Measurements from ENCODE around the gene HNF1B. TPM values are rescaled to one million over a fixed set of nuclear protein-coding genes. Genes with fewer than 3 reads are reported as not detected.

The HNF1B gene
- polyA plus RNA-seq, 1 of the 3 experiments (the other 2 are of a cell fraction), result not detected

DNA sequence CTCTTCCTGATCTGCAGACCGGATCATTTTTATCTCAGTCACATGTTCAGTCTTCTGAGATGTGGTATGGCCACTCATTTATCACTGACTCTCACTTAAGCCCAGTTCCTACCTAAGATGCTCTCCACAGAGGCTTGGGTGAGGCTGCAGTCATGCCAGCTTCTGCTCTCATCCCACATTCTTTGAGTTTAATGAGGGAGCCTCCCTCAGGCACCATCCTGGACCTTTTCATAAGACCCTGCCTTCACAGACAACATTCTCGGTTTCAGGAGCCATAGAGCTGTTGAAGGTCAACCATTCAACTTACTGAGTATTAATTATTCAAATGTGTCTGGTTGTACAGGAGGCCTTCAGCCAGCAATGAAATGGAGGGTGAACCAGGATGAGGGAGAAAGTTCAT lies 23.6 kb upstream of the HNF1B start:
- no peaks in the 10 kb centered on the region for H4K20me1 ChIP-seq (ENCODE audit: insufficient read depth)
- no peaks in the 10 kb centered on the region for H3K9me2 ChIP-seq
- H3K27ac ChIP-seq (ENCODE audit: low read depth in 2 of 2, low read length in 1 of 2), result no peak overlapping the region
- H3K4me3 ChIP-seq (ENCODE audit: low read depth in 2 of 2, low read length in 1 of 2), result no peak overlapping the region
- no peak for DNase-seq
- no peaks in the 10 kb centered on the region for H3K36me3 ChIP-seq (replicated peaks in 1 of 2; ENCODE audit: control insufficient read depth in 1 of 2, insufficient read depth in 2 of 2, low read length in 1 of 2)
- H3K9me3 ChIP-seq, result no peaks in the 10 kb centered on the region
- H2AFZ ChIP-seq (ENCODE audit: low read depth), result no peak overlapping the region
- no peak overlapping the region for H3K4me2 ChIP-seq
- H3K9ac ChIP-seq, result no peak overlapping the region
- 35% methylated on average over 2 of the region's 2 CpGs for WGBS (ENCODE audit: low lambda C conversion rate)
- no peaks in the 10 kb centered on the region for H3F3A ChIP-seq (replicated peaks; ENCODE audit: insufficient read depth)
- ChIA-PET CTCF (no interaction called here), POLR2A (no interaction called here)
- H3K27me3 ChIP-seq (ENCODE audit: insufficient read depth), result 0 out of 2 replicates have a peak, but pooled peaks cover 7% of the 10 kb centered on the region
- no peaks in the 10 kb centered on the region for H3K79me2 ChIP-seq (ENCODE audit: insufficient read depth)
- TF ChIP-seq, protein P1, sequence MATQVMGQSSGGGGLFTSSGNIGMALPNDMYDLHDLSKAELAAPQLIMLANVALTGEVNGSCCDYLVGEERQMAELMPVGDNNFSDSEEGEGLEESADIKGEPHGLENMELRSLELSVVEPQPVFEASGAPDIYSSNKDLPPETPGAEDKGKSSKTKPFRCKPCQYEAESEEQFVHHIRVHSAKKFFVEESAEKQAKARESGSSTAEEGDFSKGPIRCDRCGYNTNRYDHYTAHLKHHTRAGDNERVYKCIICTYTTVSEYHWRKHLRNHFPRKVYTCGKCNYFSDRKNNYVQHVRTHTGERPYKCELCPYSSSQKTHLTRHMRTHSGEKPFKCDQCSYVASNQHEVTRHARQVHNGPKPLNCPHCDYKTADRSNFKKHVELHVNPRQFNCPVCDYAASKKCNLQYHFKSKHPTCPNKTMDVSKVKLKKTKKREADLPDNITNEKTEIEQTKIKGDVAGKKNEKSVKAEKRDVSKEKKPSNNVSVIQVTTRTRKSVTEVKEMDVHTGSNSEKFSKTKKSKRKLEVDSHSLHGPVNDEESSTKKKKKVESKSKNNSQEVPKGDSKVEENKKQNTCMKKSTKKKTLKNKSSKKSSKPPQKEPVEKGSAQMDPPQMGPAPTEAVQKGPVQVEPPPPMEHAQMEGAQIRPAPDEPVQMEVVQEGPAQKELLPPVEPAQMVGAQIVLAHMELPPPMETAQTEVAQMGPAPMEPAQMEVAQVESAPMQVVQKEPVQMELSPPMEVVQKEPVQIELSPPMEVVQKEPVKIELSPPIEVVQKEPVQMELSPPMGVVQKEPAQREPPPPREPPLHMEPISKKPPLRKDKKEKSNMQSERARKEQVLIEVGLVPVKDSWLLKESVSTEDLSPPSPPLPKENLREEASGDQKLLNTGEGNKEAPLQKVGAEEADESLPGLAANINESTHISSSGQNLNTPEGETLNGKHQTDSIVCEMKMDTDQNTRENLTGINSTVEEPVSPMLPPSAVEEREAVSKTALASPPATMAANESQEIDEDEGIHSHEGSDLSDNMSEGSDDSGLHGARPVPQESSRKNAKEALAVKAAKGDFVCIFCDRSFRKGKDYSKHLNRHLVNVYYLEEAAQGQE (IDR thresholded peaks at IDR 0.05; ENCODE audit: low read depth, low read length), result no peak
- TF ChIP-seq, protein P2, sequence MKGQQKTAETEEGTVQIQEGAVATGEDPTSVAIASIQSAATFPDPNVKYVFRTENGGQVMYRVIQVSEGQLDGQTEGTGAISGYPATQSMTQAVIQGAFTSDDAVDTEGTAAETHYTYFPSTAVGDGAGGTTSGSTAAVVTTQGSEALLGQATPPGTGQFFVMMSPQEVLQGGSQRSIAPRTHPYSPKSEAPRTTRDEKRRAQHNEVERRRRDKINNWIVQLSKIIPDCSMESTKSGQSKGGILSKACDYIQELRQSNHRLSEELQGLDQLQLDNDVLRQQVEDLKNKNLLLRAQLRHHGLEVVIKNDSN (IDR thresholded peaks at IDR 0.05; ENCODE audit: borderline replicate concordance, low read depth), result no peak
- TF ChIP-seq EZH2phosphoT487 (IDR thresholded peaks at IDR 0.05; ENCODE audit: borderline replicate concordance, low read depth) (no peak), FOXM1 (IDR thresholded peaks at IDR 0.05; ENCODE audit: low read depth) (no peak), MXI1 (IDR thresholded peaks at IDR 0.05; ENCODE audit: low read depth, low read length) (no peak), RFX5 (IDR thresholded peaks at IDR 0.05; ENCODE audit: low read length) (no peak), NRF1 (IDR thresholded peaks at IDR 0.05; ENCODE audit: low read depth, low read length) (no peak), FOSL2 (IDR thresholded peaks at IDR 0.05; ENCODE audit: borderline replicate concordance, low read depth) (no peak), RXRA (IDR thresholded peaks at IDR 0.05; ENCODE audit: borderline replicate concordance, low read depth) (no peak), TEAD4 (IDR thresholded peaks at IDR 0.05; ENCODE audit: borderline replicate concordance, insufficient read depth) (no peak)
- H3K4me1 ChIP-seq (ENCODE audit: control insufficient read depth in 1 of 2, insufficient read depth in 2 of 2, low read depth in 1 of 2, low read length in 1 of 2), result no peaks in the 10 kb centered on the region

DNA sequence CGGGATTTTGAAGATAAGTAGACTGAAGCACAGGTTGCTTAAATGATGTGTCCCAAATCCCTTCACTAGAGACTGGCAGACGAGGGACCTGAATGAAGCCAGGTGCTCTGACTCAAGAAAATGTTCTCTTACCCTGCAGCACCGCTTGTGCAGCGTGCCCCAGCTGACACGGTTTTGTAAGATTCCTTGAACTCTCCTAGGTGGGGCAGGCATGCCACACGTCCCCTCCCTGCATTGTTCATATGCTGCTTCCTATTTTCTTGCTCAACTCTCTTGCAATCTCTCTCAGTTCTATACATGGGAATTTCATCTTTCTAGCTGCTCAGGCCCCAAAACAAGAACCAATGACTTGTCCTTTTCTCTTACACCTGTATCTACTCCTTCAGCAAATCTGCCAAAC lies 22.1 kb upstream of the HNF1B start:
- 55% methylated on average over 6 of the region's 6 CpGs for WGBS (ENCODE audit: low lambda C conversion rate)
- Histone ChIP-seq H3K36me3 (replicated peaks in 1 of 2; ENCODE audit: control insufficient read depth in 1 of 2, insufficient read depth in 2 of 2, low read length in 1 of 2) (no peaks in the 10 kb centered on the region), H3K9me3 (no peaks in the 10 kb centered on the region), H3K27me3 (ENCODE audit: insufficient read depth) (0 out of 2 replicates have a peak, but pooled peaks cover 7% of the 10 kb centered on the region), H3K79me2 (ENCODE audit: insufficient read depth) (no peaks in the 10 kb centered on the region), H3K4me3 (ENCODE audit: low read depth in 2 of 2, low read length in 1 of 2) (no peak overlapping the region), H3K27ac (ENCODE audit: low read depth in 2 of 2, low read length in 1 of 2) (no peak overlapping the region), H2AFZ (ENCODE audit: low read depth) (no peak overlapping the region), H3F3A (replicated peaks; ENCODE audit: insufficient read depth) (no peaks in the 10 kb centered on the region), H3K9me2 (no peaks in the 10 kb centered on the region), H3K9ac (no peak overlapping the region), H3K4me1 (ENCODE audit: control insufficient read depth in 1 of 2, insufficient read depth in 2 of 2, low read depth in 1 of 2, low read length in 1 of 2) (no peaks in the 10 kb centered on the region), H3K4me2 (no peak overlapping the region), H4K20me1 (ENCODE audit: insufficient read depth) (no peaks in the 10 kb centered on the region)
- ChIA-PET CTCF (interaction anchor here (0.9 to 1.4 kb wide), 3 partner anchors 30 to 119 kb away, joined by 3 read pairs; no protein-coding TSS in a partner anchor), POLR2A (no interaction called here)
- DNase-seq, result no peak
- TF ChIP-seq RFX5 (IDR thresholded peaks at IDR 0.05; ENCODE audit: low read length) (no peak), FOXJ3 (CRISPR knock-in tag; IDR thresholded peaks at IDR 0.05) (no peak), MXI1 (IDR thresholded peaks at IDR 0.05; ENCODE audit: low read depth, low read length) (no peak), FOSL2 (IDR thresholded peaks at IDR 0.05; ENCODE audit: borderline replicate concordance, low read depth) (no peak), TAF1 (IDR thresholded peaks at IDR 0.05; ENCODE audit: borderline replicate concordance, low read depth, low read length) (no peak), YY1 (IDR thresholded peaks at IDR 0.05; ENCODE audit: low read depth) (no peak), RXRA (IDR thresholded peaks at IDR 0.05; ENCODE audit: borderline replicate concordance, low read depth) (no peak), POLR2AphosphoS5 (IDR thresholded peaks at IDR 0.05; ENCODE audit: low read depth, low read length) (no peak), FOXM1 (IDR thresholded peaks at IDR 0.05; ENCODE audit: low read depth) (no peak), CHD2 (IDR thresholded peaks at IDR 0.05; ENCODE audit: low read length, partially characterized antibody) (no peak)
- TF ChIP-seq, protein P1 (IDR thresholded peaks at IDR 0.05; ENCODE audit: low read depth, low read length), result no peak
- TF ChIP-seq, protein P3, sequence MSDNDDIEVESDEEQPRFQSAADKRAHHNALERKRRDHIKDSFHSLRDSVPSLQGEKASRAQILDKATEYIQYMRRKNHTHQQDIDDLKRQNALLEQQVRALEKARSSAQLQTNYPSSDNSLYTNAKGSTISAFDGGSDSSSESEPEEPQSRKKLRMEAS (IDR thresholded peaks at IDR 0.05; ENCODE audit: low read depth), result no peak

All from SK-N-SH (cell line).